IPS-18c (cell line): Measurements from ENCODE around the gene NR1D2.
"Not testable (repeated sequence)": the region's sequence is repeated elsewhere in the genome, so short reads cannot be mapped to it uniquely, and the experiment has no call there.

Experiments used
- H3K4me3 ChIP-seq: 2 replicates; pipeline ENCODE4 v1.7.0; 2013; ENCODE audit warnings: low read depth, mild to moderate bottlenecking, low read length, moderate library complexity; ENCODE audit not compliant: insufficient read depth
- H3K9me3 ChIP-seq: one replicate; pipeline ENCODE4 v1.6.1; 2013; ENCODE audit warnings: mild to moderate bottlenecking, low read length, moderate library complexity; ENCODE audit not compliant: control insufficient read depth, insufficient read depth

NR1D2 gene

DNA sequence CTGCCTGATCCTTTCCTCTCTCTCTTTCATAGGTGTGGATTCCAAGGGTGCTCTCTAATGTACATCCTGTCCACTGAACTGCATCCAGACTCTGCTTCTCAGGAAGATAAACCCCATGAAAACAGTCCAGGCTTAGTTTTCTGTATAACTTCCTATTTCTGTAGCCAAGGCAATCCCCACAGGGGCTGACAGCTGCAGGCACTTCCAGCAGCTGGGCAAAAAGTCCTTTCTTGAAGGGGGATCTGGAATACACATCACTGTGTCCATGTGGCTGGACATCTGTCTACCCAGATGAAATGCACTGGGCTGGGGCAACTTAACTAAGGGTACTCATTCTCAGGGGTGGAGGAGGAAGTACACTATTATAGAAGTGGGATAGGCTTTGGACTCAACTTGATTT is 72.2 kb downstream of the NR1D2 start:
- Histone ChIP-seq H3K9me3 (no peaks in the 10 kb centered on the region), H3K4me3 (no peak overlapping the region)

DNA sequence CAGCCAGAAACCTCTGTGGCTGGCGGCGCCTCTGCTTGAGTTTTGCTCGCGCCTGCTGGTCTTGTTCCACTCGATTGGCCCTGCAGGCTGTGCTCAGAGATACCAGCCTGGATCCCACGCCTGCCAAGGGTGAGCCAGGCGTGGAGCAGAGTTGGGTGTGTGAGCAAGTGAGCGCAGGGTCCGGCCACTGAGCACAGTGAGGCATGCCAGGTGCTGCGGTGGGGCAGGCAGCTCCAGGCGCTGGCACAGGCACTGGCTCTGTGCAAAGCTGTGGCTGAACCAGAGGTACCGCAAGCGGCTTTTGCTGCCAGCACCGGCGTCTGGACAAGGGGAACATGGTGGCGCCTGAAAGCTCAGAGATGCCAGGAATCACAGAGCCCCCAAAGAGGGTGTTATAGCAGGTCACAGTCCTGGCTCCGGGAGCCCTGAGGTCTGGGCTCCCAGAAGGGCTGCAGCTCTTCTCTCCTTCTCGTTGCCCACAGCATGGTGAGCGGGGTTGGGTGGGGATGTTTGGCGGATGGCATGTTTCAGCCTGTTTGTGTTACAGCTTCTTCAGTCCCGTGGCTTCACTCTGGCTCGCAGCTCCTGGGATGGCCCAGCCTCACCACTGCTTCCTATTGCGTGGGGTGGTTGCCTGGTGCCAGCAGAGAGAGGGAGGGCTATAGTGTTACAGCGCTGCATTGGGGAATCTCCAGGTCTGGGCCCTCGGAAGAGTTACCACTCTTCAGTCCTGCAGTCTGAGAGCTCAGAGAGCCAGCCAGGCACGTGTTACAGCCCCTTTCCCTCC is 73.9 kb downstream of the NR1D2 start:
- no peak overlapping the region for H3K4me3 ChIP-seq

DNA sequence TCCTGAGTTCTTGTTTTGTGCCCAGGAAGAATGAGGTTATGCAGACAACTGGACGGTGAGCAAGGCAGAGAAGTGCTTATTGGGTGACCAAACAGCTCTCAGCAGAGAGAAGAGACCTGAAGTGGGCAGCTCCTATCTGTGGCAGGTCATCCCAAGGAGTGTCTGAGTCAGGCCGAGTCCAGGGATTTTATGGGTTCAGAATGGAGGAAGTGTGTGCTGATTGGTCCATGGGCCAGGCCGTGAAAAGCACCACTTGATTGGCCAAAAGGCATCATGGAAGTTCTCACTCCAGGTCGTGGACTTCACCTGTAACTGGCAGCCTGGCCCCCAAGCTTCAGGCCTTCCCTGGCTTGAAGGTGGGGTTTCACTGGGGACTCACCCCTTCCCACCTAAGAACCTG is 74.5 kb downstream of the NR1D2 start:
- Histone ChIP-seq H3K9me3 (no peaks in the 10 kb centered on the region), H3K4me3 (no peak overlapping the region)

More for the DNA sequence above, 73.9 kb downstream of the NR1D2 start:
- H3K9me3 ChIP-seq, result no peaks in the 10 kb centered on the region

DNA sequence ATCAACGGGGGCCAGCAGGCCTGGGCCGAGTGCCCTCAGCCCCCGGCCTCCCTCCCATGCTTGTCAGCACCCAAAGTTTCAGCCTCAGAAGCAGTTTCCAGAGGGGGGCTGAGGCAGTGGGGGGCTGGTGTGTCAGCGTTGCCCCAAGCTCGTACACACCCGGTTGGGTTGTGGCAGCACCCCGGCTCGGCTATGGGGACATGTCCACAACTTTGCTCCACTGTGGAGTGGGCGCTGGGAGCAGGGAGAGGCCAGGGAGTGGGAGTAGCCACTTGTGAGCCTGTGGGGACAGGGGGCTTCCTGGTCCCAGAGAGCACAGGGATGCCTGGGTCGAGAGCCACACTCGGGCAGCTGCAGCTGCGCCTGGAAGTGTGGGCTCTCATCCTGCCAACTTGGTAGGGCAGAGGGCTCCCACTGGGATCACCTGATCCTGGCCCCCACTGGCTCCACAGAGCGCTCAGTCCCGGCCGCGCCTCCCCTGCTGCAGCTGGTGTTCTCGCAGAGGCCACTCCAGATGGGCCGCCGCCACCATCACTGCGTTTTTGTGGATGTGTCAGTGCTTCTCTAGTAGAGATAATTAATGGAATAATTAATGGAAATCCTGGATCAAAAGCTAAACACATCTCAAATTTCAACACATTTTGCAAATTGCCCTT is 75.1 kb downstream of the NR1D2 start:
- H3K9me3 ChIP-seq, result no peaks in the 10 kb centered on the region
- no peak overlapping the region for H3K4me3 ChIP-seq

DNA sequence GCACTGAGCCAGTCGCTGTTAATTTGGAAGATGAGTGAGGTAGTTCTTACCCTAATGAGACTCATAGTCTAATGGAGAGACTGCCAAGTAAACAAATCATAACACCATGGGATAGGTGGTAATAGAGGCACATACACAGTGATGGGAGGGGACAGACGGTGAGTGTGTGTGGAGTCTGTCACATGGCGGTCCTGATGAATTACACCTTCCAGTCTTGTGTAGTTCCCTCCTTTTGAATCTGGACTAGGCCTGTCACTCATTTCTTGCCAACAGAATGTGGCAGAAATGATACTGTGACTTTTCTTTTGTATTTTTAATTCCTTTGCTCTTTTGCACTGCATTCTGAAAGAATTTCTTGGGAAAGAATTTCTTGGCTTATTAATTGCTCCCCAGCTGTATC is 78.1 kb downstream of the NR1D2 start:
- Histone ChIP-seq H3K4me3 (no peak overlapping the region), H3K9me3 (no peaks in the 10 kb centered on the region)

DNA sequence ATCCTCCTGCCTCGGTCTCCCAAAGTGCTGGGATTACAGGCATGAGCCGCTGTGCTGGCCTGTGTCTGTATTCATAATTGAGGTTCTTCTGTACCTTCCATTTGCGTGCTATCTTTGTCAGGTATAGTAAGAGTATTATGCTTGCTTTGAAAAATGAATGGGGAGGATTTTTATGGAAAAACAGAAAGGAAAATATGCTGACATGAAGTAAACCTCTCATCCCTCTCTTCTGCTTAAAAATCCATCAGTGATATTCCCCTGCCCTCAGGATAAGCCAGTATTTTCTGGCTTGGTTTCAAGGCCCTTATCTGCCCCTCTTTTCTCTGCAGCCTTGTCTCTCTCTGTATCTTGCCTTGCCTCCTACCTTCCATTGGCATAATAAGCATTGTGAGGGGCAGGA is 80.7 kb downstream of the NR1D2 start:
- Histone ChIP-seq H3K4me3 (no peak overlapping the region), H3K9me3 (no peaks in the 10 kb centered on the region)

DNA sequence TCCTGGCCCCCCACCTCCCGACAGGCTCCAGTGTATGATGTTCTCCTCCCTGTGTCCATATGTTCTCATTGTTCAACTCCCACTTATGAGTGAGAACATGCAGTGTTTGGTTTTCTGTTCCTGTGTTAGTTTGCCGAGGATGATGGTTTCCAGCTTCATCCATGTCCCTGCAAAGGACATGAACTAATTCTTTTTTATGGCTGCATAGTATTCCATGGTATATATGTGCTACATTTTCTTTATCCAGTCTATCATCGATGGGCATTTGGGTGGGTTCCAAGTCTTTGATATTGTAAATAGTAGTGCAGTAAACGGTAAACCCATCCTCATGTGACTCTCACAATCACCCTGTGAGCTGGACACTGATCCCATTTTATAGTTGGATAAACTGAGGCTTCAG is 81.6 kb downstream of the NR1D2 start:
- not testable (repeated sequence) for H3K4me3 ChIP-seq

DNA sequence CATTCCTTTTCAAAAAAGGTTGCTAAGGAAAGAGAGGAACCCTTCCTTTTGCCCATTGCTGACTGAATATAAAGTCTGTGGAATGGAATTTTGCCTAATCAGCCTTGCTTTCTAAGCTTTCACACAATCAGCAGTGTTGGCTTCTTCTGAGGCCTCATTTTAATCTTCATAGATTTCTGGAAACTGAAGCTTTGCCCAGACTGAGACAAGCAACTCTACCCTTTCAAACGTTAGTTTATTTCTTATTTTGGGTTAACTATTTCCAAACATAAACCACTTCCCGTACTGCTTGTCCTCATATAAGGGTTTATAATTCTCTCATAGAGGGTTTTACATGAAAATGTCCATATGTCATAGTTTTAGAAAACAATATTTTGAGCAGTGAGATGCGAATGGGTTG is 82.9 kb downstream of the NR1D2 start:
- Histone ChIP-seq H3K4me3 (no peak overlapping the region), H3K9me3 (no peaks in the 10 kb centered on the region)

More for the DNA sequence above, 81.6 kb downstream of the NR1D2 start:
- not testable (repeated sequence) for H3K9me3 ChIP-seq
